Dendritic cell treated with granulocyte-macrophage colony-stimulating factor and Interleukin-4, amounts not matched to agents 40 ng/mL and 50 ng/mL, for 4 days (primary cell): ENCODE measurements around the gene CIROP.

Source experiments
- H3K27ac Mint-ChIP-seq: one replicate; pipeline ENCODE4 v1.8.0; 2022; ENCODE audit warnings: mild to moderate bottlenecking, mixed read lengths
- H3K27me3 Mint-ChIP-seq: one replicate; pipeline ENCODE4 v1.8.0; 2022; ENCODE audit warnings: mild to moderate bottlenecking, mixed read lengths
- H3K36me3 Mint-ChIP-seq: one replicate; pipeline ENCODE4 v1.8.0; 2022; ENCODE audit warnings: low read depth, mixed read lengths
- H3K4me1 Mint-ChIP-seq: one replicate; pipeline ENCODE4 v1.8.0; 2022; ENCODE audit warnings: low read depth, mixed read lengths
- H3K4me3 Mint-ChIP-seq: one replicate; pipeline ENCODE4 v1.8.0; 2022; ENCODE audit warnings: mild to moderate bottlenecking, moderate library complexity, mixed read lengths
- H3K9me3 Mint-ChIP-seq: one replicate; pipeline ENCODE4 v1.8.0; 2022; ENCODE audit warnings: mixed read lengths
- intact Hi-C: fragments of 100-400 bp; cut with micrococcal nuclease; formaldehyde crosslinking; loops from one replicate; pipeline ENCODE4 v1.15.0; 2022

CIROP gene

GRCh38 chr14:23067847-23068788 lies 36.7 kb downstream of the CIROP start:
- Mint-ChIP-seq H3K4me3 (no peak overlapping the region), H3K9me3 (no peaks in the 10 kb centered on the region), H3K27ac (no peak overlapping the region), H3K4me1 (peaks cover 58% of the 10 kb centered on the region), H3K36me3 (peaks cover 100% of the 10 kb centered on the region), H3K27me3 (no peaks in the 10 kb centered on the region)
- intact Hi-C loops: no loop called here

- Mint-ChIP-seq H3K9me3 (no peaks in the 10 kb centered on the region), H3K36me3 (peaks cover 100% of the 10 kb centered on the region), H3K27ac (no peak overlapping the region), H3K27me3 (no peaks in the 10 kb centered on the region), H3K4me3 (no peak overlapping the region), H3K4me1 (peaks cover 49% of the 10 kb centered on the region)
- intact Hi-C loops: no loop called here
These were observed 37.7 kb downstream of the CIROP start for GRCh38 chr14:23066855-23067744.

GRCh38 chr14:23066368-23066767 lies 38.4 kb downstream of the CIROP start:
- H3K36me3 Mint-ChIP-seq: peaks cover 100% of the 10 kb centered on the region
- no peak overlapping the region for H3K27ac Mint-ChIP-seq
- H3K9me3 Mint-ChIP-seq: no peaks in the 10 kb centered on the region
- H3K4me3 Mint-ChIP-seq: no peak overlapping the region
- intact Hi-C loops: no loop called here
- no peaks in the 10 kb centered on the region for H3K27me3 Mint-ChIP-seq
- H3K4me1 Mint-ChIP-seq: peaks cover 41% of the 10 kb centered on the region

GRCh38 chr14:23063601-23064000 lies 41.2 kb downstream of the CIROP start:
- no peak overlapping the region for H3K4me3 Mint-ChIP-seq
- no peak overlapping the region for H3K27ac Mint-ChIP-seq
- H3K36me3 Mint-ChIP-seq: peaks cover 100% of the 10 kb centered on the region

GRCh38 chr14:23062002-23062401 lies 42.8 kb downstream of the CIROP start:
- H3K9me3 Mint-ChIP-seq: no peaks in the 10 kb centered on the region
- H3K4me3 Mint-ChIP-seq: no peak overlapping the region
- H3K27me3 Mint-ChIP-seq: peaks cover 3% of the 10 kb centered on the region
- intact Hi-C loops: no loop called here
- peaks cover 90% of the 10 kb centered on the region for H3K36me3 Mint-ChIP-seq
- H3K27ac Mint-ChIP-seq: no peak overlapping the region
- H3K4me1 Mint-ChIP-seq: peaks cover 25% of the 10 kb centered on the region

More at GRCh38 chr14:23063601-23064000, 41.2 kb downstream of the CIROP start:
- Mint-ChIP-seq H3K27me3 (no peaks in the 10 kb centered on the region), H3K9me3 (no peaks in the 10 kb centered on the region), H3K4me1 (peaks cover 20% of the 10 kb centered on the region)
- intact Hi-C loops: no loop called here

GRCh38 chr14:23060536-23061260 lies 44.1 kb downstream of the CIROP start:
- H3K27ac Mint-ChIP-seq: no peak overlapping the region
- peaks cover 34% of the 10 kb centered on the region for H3K4me1 Mint-ChIP-seq
- no peaks in the 10 kb centered on the region for H3K9me3 Mint-ChIP-seq
- peaks cover 14% of the 10 kb centered on the region for H3K27me3 Mint-ChIP-seq
- intact Hi-C loops: no loop called here
- H3K36me3 Mint-ChIP-seq: peaks cover 76% of the 10 kb centered on the region
- no peak overlapping the region for H3K4me3 Mint-ChIP-seq

GRCh38 chr14:23058654-23059504 lies 45.9 kb downstream of the CIROP start:
- Mint-ChIP-seq H3K4me1 (peaks cover 30% of the 10 kb centered on the region), H3K36me3 (peaks cover 58% of the 10 kb centered on the region)

GRCh38 chr14:23057757-23058653 lies 46.8 kb downstream of the CIROP start:
- peak overlapping the region; percentile 78 for H3K4me3 Mint-ChIP-seq
- H3K27me3 Mint-ChIP-seq: peaks cover 20% of the 10 kb centered on the region
- H3K9me3 Mint-ChIP-seq: no peaks in the 10 kb centered on the region
- intact Hi-C loops: loop anchor here (1.0 kb wide), 1 partner anchor 72 kb away; no protein-coding TSS in a partner anchor
- H3K36me3 Mint-ChIP-seq: peaks cover 50% of the 10 kb centered on the region
- peaks cover 30% of the 10 kb centered on the region for H3K4me1 Mint-ChIP-seq
- no peak overlapping the region for H3K27ac Mint-ChIP-seq

More at GRCh38 chr14:23058654-23059504, 45.9 kb downstream of the CIROP start:
- H3K4me3 Mint-ChIP-seq: no peak overlapping the region
- H3K9me3 Mint-ChIP-seq: no peaks in the 10 kb centered on the region
- H3K27me3 Mint-ChIP-seq: peaks cover 20% of the 10 kb centered on the region
- no peak overlapping the region for H3K27ac Mint-ChIP-seq
- intact Hi-C loops: loop anchor here (1.0 kb wide), 1 partner anchor 73 kb away; no protein-coding TSS in a partner anchor

- peak within 1 kb of the TSS; percentile 78 for H3K4me3 Mint-ChIP-seq
- H3K36me3 Mint-ChIP-seq: peaks cover 41% of the 10 kb centered on the region
- no peaks in the 10 kb centered on the region for H3K9me3 Mint-ChIP-seq
- intact Hi-C loops: no loop called here
- H3K27me3 Mint-ChIP-seq: peaks cover 22% of the 10 kb centered on the region
- peaks cover 30% of the 10 kb centered on the region for H3K4me1 Mint-ChIP-seq
- H3K27ac Mint-ChIP-seq: peak within 1 kb of the TSS; percentile 28
These were observed 47.6 kb downstream of the CIROP start, which contains the start of gene CDH24 for GRCh38 chr14:23056956-23057756. Gene CDH24, minus strand, starts transcription at chr14:23057520. Its CDS starts 1,787 bp downstream, at chr14:23055733.

- H3K27ac Mint-ChIP-seq: peak overlapping the region; percentile 28
- peak overlapping the region; percentile 76 for H3K4me3 Mint-ChIP-seq
- H3K4me1 Mint-ChIP-seq: peaks cover 30% of the 10 kb centered on the region
- H3K27me3 Mint-ChIP-seq: peaks cover 22% of the 10 kb centered on the region
- H3K36me3 Mint-ChIP-seq: peaks cover 33% of the 10 kb centered on the region
- intact Hi-C loops: no loop called here
- H3K9me3 Mint-ChIP-seq: no peaks in the 10 kb centered on the region
These were observed 48.4 kb downstream of the CIROP start for GRCh38 chr14:23056145-23056955.
